HG03558 (cell line): ENCODE measurements around the gene HMGCLL1.

Experiments
- ATAC-seq: cut with Tn5 transposase; IDR thresholded peaks from one replicate; pipeline ENCODE4 v1.9.1; 2021; ENCODE audit warnings: moderate number of reproducible peaks; ENCODE audit not compliant: unreplicated experiment; ENCODE audit errors: extremely low read depth

The HMGCLL1 gene

GRCh38 chr6:55578537-55579363 lies at the start of gene HMGCLL1:
Gene HMGCLL1 (minus strand): TSS chr6:55579192. CDS start chr6:55579055, 137 bp downstream.
- no peak for ATAC-seq

DNA sequence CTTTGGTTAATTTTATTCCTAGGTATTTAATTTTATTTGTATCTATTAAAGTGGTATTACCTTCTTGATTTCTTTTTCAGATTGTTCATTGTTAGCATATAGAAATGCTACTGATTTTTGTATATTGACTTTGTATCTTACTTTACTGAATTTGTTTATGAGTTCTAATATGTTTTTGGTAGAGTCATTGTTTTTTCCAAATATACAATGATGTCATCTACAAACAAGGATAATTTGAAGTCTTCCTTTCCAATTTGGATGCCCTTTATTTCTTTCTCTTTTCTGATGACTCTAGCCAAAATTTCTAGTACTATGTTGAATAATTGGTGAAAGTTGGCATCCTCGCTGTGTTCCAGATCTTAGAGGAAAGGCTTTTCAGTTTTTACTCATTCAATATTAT lies 43.0 kb upstream of the HMGCLL1 start:
- ATAC-seq: no peak

GRCh38 chr6:55621244-55621643 lies 42.3 kb upstream of the HMGCLL1 start:
- no peak for ATAC-seq

GRCh38 chr6:55617272-55617671 lies 38.3 kb upstream of the HMGCLL1 start:
- no peak for ATAC-seq

DNA sequence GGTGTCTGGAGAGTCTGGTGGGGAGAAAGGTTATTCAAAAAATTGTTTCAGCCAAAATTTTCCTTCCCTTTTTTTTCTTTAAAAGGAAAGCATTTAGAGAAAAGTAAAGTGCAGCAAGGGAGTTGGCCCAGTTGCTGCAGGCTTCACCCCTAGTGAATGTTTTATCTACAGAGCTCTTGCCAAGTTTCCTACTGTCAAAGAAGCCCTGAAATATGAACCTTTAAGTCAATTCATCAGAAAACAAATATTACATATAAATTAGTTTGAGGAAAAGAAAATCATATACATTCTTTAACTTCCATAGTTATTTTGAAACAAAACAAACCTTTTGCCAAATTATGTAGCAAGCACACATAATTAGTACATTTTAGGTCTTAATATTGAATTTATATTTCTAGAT lies 25.0 kb upstream of the HMGCLL1 start:
- ATAC-seq: no peak

- ATAC-seq: no peak
Measured at GRCh38 chr6:55601120-55601519, 22.1 kb upstream of the HMGCLL1 start.

DNA sequence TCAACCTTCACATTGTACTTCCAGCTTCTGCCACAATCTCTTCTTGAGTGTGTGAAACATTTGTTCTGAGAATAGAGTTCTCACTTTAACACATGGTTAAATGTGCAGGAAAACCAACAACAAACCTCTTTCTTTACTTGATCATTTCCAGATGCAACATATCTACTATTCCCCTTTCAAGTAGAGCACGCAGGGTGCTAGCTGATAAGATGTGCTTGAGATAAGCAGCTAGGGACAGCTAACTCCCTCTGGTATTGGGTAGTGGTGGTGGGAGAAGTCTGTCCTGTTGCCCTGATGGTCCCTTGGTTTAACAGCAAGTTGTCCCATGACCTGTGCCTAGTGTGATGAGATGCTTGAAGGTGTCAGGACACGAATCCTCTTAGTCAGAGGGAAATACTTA lies 15.4 kb upstream of the HMGCLL1 start:
- ATAC-seq: no peak

GRCh38 chr6:55584654-55585354 lies 5.8 kb upstream of the HMGCLL1 start:
- ATAC-seq: no peak

DNA sequence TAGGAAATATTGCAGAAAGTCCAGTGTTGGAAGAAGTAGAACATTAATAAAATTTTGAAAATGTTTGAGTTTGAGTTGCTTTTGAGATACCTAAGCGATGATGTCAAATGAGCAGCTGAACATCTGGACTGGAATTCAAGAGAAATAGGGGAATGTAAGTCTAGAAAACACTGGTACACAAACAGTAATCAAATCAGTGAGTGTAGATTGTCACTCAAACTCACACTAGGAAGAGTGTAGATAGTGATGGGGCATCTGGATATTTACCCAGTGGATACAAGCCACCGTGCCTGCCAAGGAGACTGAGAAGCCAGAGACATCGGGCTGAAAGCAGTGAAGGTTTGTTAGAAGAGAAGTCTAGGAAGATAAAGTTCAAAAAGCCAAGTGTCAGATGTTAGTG lies 2.2 kb downstream of the HMGCLL1 start:
- no peak for ATAC-seq

DNA sequence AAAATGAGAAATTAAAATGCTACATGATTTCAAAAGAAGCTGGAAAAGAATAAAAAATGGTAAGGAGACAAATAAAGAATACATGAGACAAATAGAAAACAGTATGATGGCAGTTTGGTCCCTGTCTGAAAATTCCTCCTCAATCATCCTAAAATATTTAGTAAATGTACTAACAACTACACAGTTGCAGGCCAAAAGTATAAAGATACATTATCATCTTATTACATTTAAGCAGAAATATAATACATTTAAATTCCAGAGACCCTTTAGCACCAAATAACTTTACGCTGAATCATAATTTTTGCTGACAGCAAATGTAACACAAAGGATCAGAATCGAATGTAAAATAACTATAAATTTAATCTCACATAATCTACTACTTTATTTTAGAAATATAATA lies 4.4 kb downstream of the HMGCLL1 start:
- ATAC-seq: no peak

GRCh38 chr6:55569638-55570037 lies 9.4 kb downstream of the HMGCLL1 start:
- ATAC-seq: no peak

GRCh38 chr6:55568808-55569439 lies 10.1 kb downstream of the HMGCLL1 start:
- ATAC-seq: no peak

GRCh38 chr6:55567558-55567957 lies 11.4 kb downstream of the HMGCLL1 start:
- ATAC-seq: no peak

DNA sequence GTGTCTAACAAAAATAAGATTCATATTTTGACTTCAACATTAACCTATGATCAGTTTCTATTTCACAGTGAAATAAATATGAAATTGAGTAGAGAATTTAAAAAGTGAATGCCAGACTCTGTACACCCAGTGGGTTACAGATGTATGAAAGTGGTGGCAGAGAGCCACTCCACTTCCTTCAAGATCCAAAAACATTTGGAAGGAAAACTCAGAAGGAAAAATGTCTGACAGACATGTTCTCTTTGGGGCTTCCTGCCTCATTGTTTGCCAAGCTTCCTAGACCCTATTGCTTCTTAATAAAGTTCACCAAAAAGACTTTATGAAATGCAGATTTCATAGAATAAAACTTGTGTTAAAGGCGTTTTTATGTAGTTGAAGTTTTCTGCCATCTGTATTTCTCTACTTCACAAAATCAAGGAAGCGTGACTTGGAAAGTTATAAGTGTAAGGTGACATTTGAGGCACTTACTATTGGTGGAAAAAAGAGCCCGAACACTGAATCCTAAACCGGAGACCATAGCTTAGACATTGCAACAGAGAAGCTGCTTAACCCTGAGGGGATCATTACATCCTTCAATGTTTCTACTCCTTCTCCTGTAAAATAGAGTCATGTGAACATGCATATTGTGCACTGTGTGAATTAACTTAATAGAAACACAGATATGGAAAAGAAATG lies 12.8 kb downstream of the HMGCLL1 start:
- no peak for ATAC-seq

DNA sequence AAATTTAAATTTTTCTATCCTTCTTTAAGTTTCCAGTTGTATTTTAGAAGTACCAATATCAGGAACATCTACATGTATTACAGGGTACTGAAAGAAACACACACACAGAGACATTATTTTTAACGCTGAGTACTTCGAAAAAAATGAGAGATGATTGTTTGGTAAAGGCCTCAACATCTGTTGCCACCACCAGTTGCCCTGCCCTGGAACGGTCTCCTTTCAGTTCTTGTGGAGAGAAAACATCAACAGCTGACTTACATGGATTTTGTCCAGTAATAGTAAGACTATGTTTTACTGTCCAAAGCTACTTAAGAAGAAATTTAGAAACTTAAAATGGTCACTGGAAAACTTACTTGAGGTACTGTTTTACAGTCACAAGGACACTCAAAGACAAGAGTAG lies 16.7 kb downstream of the HMGCLL1 start:
- no peak for ATAC-seq

DNA sequence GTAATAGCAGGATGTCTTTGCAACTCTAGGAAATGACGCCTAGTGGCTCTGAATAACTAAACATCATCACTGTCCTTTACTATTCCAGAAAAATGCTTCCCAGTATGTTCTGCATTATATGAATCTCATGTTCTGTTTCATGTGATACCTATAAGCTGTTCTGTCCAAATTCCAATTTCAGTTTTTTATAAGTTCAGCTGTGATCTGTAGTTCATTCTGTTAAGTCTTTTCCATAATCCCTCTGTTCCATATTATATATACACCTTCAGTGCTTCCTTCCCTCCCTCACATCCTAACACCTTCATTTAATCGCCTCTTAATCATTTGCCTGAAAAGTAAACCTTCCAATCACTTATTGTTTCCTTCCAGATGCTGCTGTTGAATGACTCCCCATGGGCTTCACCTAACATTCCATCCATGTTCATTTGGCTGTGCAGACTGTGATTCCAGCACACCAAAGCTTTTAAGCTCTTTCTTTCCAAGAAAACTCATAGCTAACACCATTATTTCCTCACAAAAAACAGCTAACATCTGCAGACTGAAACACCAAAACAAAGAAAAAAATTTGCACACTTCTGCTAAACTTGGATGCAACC lies 18.6 kb downstream of the HMGCLL1 start:
- ATAC-seq: no peak

- ATAC-seq: no peak
Measured at GRCh38 chr6:55557146-55557545, 21.8 kb downstream of the HMGCLL1 start.

- ATAC-seq: no peak
Measured at GRCh38 chr6:55545791-55546190, 33.2 kb downstream of the HMGCLL1 start.

DNA sequence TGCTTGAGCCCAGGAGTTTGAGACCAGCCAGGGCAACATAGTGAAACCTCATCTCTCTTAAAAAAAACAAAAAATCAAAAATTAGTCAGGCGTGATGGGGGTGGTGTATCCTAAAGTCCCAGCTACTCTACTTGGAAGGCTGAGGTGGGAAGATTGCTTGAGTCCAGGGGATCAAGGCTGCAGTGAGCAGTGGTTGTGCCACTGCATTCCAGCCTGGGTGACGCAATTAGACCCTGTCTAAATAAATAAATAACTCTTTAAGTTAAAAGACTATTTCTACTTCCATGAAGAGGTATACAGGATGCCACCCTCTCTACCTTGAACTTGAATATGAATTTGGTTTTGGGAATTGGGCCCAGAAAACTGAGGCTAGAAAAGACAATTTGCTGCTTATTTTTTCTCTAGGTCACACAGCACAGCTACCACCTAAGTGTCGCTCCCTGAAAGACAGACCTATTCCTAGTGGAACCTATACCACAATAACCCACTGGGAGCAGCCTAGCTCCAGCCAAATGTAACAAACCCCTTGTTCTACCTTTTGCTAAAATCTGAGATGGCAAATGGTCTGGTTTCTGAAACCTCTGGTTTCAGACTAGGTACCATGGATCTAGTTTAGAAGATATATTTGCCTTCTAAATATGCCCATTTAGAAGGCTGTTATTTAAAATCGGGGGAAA lies 35.2 kb downstream of the HMGCLL1 start:
- no peak for ATAC-seq

GRCh38 chr6:55541024-55541423 lies 38.0 kb downstream of the HMGCLL1 start:
- no peak for ATAC-seq
